GM06990 (cell line): Measurements from ENCODE around the gene LRRC27.

Source experiments
- DNase-seq: peaks from one replicate; pipeline ENCODE4 v3.0.0-alpha.2; 2011; ENCODE audit not compliant: insufficient read length; ENCODE audit errors: extremely low read depth
- H3K27me3 ChIP-seq: replicated peaks from 2 replicates; pipeline ENCODE4 v1.6.0; 2011; ENCODE audit warnings: low read length; ENCODE audit not compliant: control insufficient read depth, insufficient read depth
- H3K36me3 ChIP-seq: 2 replicates; pipeline ENCODE4 v1.5.1; 2011; ENCODE audit warnings: low read length; ENCODE audit not compliant: control insufficient read depth, insufficient read depth
- H3K4me3 ChIP-seq: replicated peaks from 2 replicates; pipeline ENCODE4 v1.5.1; 2011; ENCODE audit warnings: low read depth, mild to moderate bottlenecking, control low read depth, low read length
- CTCF ChIP-seq: IDR thresholded peaks from 2 replicates; pipeline ENCODE4 v1.5.1; 2011; ENCODE audit warnings: low read length, control low read depth, mild to moderate bottlenecking, inconsistent platforms; ENCODE audit not compliant: insufficient read depth, poor library complexity, severe bottlenecking

LRRC27 gene

GRCh38 chr10:132339276-132339675 is 7.3 kb downstream of the LRRC27 start:
- no peaks in the 10 kb centered on the region for H3K27me3 ChIP-seq
- no peak for TF ChIP-seq CTCF
- H3K4me3 ChIP-seq, result no peak overlapping the region
- H3K36me3 ChIP-seq, result no peaks in the 10 kb centered on the region
- DNase-seq, result no peak

DNA sequence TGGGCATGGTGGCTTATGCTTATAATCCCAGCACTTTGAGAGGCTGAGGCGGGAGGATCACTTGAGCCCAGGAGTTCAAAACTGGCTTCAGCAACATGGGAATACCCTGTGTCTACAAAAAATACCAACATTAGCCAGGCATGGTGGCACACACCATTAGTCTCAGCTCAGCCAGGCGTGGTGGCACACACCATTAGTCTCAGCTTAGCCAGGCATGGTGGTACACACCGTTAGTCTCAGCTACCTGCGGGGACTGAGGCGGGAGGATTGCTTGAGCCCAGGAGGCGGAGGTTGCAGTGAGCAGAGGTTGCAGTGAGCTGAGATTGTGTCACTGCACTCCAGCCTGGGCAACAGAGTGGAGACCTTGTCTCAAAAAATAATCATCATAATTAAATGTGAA is 9.0 kb downstream of the LRRC27 start:
- Histone ChIP-seq H3K27me3 (no peaks in the 10 kb centered on the region), H3K4me3 (no peak overlapping the region), H3K36me3 (no peaks in the 10 kb centered on the region; the same call in 1 of the 2 replicates)
- no peak for TF ChIP-seq CTCF
- no peak for DNase-seq

DNA sequence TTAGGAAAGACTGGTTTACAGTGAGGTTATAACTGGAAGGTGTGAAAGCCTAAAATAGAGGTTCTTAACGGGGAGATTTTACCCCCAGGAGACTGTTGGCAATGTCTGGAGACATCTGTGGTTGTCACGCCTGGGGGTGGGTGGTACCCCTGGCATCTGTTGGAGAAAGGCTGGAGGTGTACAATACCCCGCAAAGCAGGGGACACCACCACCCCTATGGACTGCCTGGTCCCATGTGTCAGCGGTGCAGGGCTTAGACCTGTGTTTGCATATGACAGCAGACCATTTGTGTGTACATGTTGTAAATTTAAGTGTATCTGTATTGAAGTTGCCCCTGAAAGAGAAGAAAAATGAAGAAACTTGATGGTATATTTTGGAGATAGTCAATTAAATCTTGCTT is 9.8 kb downstream of the LRRC27 start:
- no peak for TF ChIP-seq CTCF
- DNase-seq, result no peak
- Histone ChIP-seq H3K27me3 (no peaks in the 10 kb centered on the region), H3K36me3 (no peaks in the 10 kb centered on the region; the same call in 1 of the 2 replicates), H3K4me3 (no peak overlapping the region)

- no peak for DNase-seq
- Histone ChIP-seq H3K27me3 (no peaks in the 10 kb centered on the region), H3K36me3 (no peaks in the 10 kb centered on the region; the same call in 1 of the 2 replicates), H3K4me3 (no peak overlapping the region)
- TF ChIP-seq CTCF, result no peak
These were observed 10.6 kb downstream of the LRRC27 start for GRCh38 chr10:132342553-132342952.

DNA sequence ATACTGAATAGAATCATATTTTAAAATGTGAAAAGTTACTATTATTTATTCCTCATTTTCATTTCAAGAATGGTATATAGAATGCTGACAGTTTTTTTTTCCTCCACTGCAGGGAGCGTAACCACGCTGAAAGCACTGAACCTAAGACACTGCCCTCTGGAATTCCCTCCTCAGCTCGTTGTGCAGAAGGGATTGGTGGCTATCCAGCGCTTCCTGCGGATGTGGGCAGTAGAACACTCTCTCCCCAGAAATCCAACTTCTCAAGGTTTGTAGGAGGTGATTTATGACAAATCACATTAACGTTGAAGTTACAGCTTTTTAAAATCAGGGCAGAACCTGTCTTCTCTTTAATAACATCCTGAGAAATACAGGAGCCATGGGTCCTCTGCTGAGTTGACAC is 12.4 kb downstream of the LRRC27 start:
- DNase-seq, result no peak
- no peaks in the 10 kb centered on the region; the same call in 1 of the 2 replicates for H3K36me3 ChIP-seq
- no peak overlapping the region for H3K4me3 ChIP-seq
- no peak for TF ChIP-seq CTCF
- H3K27me3 ChIP-seq, result no peaks in the 10 kb centered on the region

DNA sequence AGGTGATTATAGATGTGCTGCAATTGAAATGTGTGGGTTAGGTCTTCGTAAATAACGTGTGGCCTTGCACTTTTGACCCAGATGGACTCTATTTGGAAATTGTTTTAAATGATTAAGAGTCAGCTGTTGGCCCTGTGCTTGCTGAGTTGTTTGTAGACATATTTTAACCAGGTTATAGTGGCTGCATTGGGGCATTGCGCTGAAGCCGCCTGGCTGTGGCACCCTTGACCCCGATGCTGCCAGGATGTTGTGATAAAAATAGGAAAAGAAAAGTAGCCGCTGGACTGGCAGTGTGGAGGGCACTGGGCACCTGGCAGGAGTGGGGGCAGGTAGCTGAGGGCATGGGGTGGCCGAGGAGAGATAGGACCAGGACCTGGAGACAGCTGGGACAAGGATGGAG is 13.4 kb downstream of the LRRC27 start:
- no peak for TF ChIP-seq CTCF
- no peak overlapping the region for H3K4me3 ChIP-seq
- no peak for DNase-seq

More for the DNA sequence above, 13.4 kb downstream of the LRRC27 start:
- Histone ChIP-seq H3K36me3 (no peaks in the 10 kb centered on the region; the same call in 1 of the 2 replicates), H3K27me3 (no peaks in the 10 kb centered on the region)
